Raji (cell line): ENCODE measurements around the gene DCUN1D2.

Experiments
- POLR2A ChIP-seq: IDR thresholded peaks from 2 replicates; pipeline ENCODE4 v1.6.1; 2011; ENCODE audit warnings: low read depth, low read length, control low read depth; ENCODE audit not compliant: insufficient read depth

The DCUN1D2 gene

GRCh38 chr13:113506871-113507388 is 16.4 kb upstream of the DCUN1D2 start:
- TF ChIP-seq POLR2A = no peak

- no peak for TF ChIP-seq POLR2A
Observed at GRCh38 chr13:113506025-113506685, 15.6 kb upstream of the DCUN1D2 start.

GRCh38 chr13:113502686-113503085 is 12.2 kb upstream of the DCUN1D2 start:
- TF ChIP-seq POLR2A = no peak

- no peak for TF ChIP-seq POLR2A
Observed at GRCh38 chr13:113500530-113501265, 10.2 kb upstream of the DCUN1D2 start.

GRCh38 chr13:113499936-113500335 is 9.4 kb upstream of the DCUN1D2 start:
- no peak for TF ChIP-seq POLR2A

GRCh38 chr13:113498905-113499304 is 8.4 kb upstream of the DCUN1D2 start:
- no peak for TF ChIP-seq POLR2A

GRCh38 chr13:113497217-113497616 is 6.7 kb upstream of the DCUN1D2 start:
- TF ChIP-seq POLR2A = no peak

GRCh38 chr13:113495494-113496210 is 5.1 kb upstream of the DCUN1D2 start:
- no peak for TF ChIP-seq POLR2A

- TF ChIP-seq POLR2A = no peak
Observed at GRCh38 chr13:113493315-113493951, 2.9 kb upstream of the DCUN1D2 start.

- TF ChIP-seq POLR2A = no peak
Observed at GRCh38 chr13:113491982-113492381, 1.5 kb upstream of the DCUN1D2 start.

GRCh38 chr13:113491418-113491883 is 940 bp upstream of the DCUN1D2 start:
- TF ChIP-seq POLR2A = no peak

GRCh38 chr13:113489549-113490495 is 689 bp downstream of the DCUN1D2 start:
- no peak for TF ChIP-seq POLR2A

- no peak for TF ChIP-seq POLR2A
Observed at GRCh38 chr13:113489171-113489548, 1.4 kb downstream of the DCUN1D2 start.

GRCh38 chr13:113488283-113488682 is 2.2 kb downstream of the DCUN1D2 start:
- TF ChIP-seq POLR2A = no peak
